ENCODE data around the gene PTPRR. TPM values are rescaled to one million over a fixed set of nuclear protein-coding genes. Genes with fewer than 3 reads are reported as not detected.
A peak's percentile ranks its signal among the peaks of the same experiment; 100 is the strongest.

The PTPRR gene
- total RNA-seq, 1 donor from 2014 or later: 1.4 TPM

- Histone ChIP-seq H2AFZ (ENCODE audit: low read depth, low read length) (no peak overlapping the region), H3K27me3 (ENCODE audit: insufficient read depth, low read length) (no peaks in the 10 kb centered on the region), H3K4me3 (ENCODE audit: insufficient read depth, low read depth, low read length) (no peak overlapping the region), H3K36me3 (ENCODE audit: insufficient read depth, low read length) (no peaks in the 10 kb centered on the region), H3K9ac (ENCODE audit: low read length) (no peak overlapping the region), H3K79me2 (ENCODE audit: insufficient read depth, low read length) (no peaks in the 10 kb centered on the region), H4K20me1 (ENCODE audit: insufficient read depth, low read length) (no peaks in the 10 kb centered on the region), H3K27ac (ENCODE audit: low read depth, low read length) (no peak overlapping the region), H3K4me2 (ENCODE audit: low read length) (no peak overlapping the region), H3K9me3 (ENCODE audit: insufficient read depth, low read depth, low read length) (no peaks in the 10 kb centered on the region), H3K4me1 (ENCODE audit: insufficient read depth, low read length) (peaks cover 13% of the 10 kb centered on the region)
- Mint-ChIP-seq H3K27me3 (ENCODE audit: low read depth, unreplicated experiment) (no peaks in the 10 kb centered on the region), H3K27ac (ENCODE audit: unreplicated experiment) (no peak overlapping the region), H3K36me3 (ENCODE audit: low read depth, unreplicated experiment) (no peaks in the 10 kb centered on the region), H3K4me1 (ENCODE audit: low read depth, unreplicated experiment) (peaks cover 11% of the 10 kb centered on the region), H3K9me3 (ENCODE audit: unreplicated experiment) (no peaks in the 10 kb centered on the region), H3K4me3 (ENCODE audit: unreplicated experiment) (no peak overlapping the region)
- no peak for DNase-seq (ENCODE audit: low read depth)
- no peak for TF ChIP-seq CTCF (IDR thresholded peaks at IDR 0.05; ENCODE audit: insufficient read depth, low read depth, low read length)
- TF ChIP-seq EZH2 (IDR thresholded peaks at IDR 0.05; ENCODE audit: insufficient read depth, low read length): no peak
- no peak for FAIRE-seq
These were observed 253.3 kb downstream of the PTPRR start for GRCh38 chr12:70667253-70667652.

GRCh38 chr12:70666364-70666763 is 254.2 kb downstream of the PTPRR start:
- Mint-ChIP-seq H3K36me3 (ENCODE audit: low read depth, unreplicated experiment) (no peaks in the 10 kb centered on the region), H3K9me3 (ENCODE audit: unreplicated experiment) (no peaks in the 10 kb centered on the region), H3K27ac (ENCODE audit: unreplicated experiment) (no peak overlapping the region), H3K27me3 (ENCODE audit: low read depth, unreplicated experiment) (no peaks in the 10 kb centered on the region), H3K4me3 (ENCODE audit: unreplicated experiment) (no peak overlapping the region), H3K4me1 (ENCODE audit: low read depth, unreplicated experiment) (peaks cover 19% of the 10 kb centered on the region)
- H3K36me3 ChIP-seq (ENCODE audit: insufficient read depth, low read length): no peaks in the 10 kb centered on the region
- no peaks in the 10 kb centered on the region for H3K27me3 ChIP-seq (ENCODE audit: insufficient read depth, low read length)
- H4K20me1 ChIP-seq (ENCODE audit: insufficient read depth, low read length): no peaks in the 10 kb centered on the region
- DNase-seq (ENCODE audit: low read depth): no peak
- no peaks in the 10 kb centered on the region for H3K9me3 ChIP-seq (ENCODE audit: insufficient read depth, low read depth, low read length)
- H3K4me1 ChIP-seq (ENCODE audit: insufficient read depth, low read length): peaks cover 22% of the 10 kb centered on the region
- H3K79me2 ChIP-seq (ENCODE audit: insufficient read depth, low read length): no peaks in the 10 kb centered on the region
- no peak for TF ChIP-seq EZH2 (IDR thresholded peaks at IDR 0.05; ENCODE audit: insufficient read depth, low read length)
- no peak for TF ChIP-seq CTCF (IDR thresholded peaks at IDR 0.05; ENCODE audit: insufficient read depth, low read depth, low read length)
- FAIRE-seq: no peak
- no peak overlapping the region for H3K4me3 ChIP-seq (ENCODE audit: insufficient read depth, low read depth, low read length)
- H2AFZ ChIP-seq (ENCODE audit: low read depth, low read length): no peak overlapping the region
- no peak overlapping the region for H3K27ac ChIP-seq (ENCODE audit: low read depth, low read length)
- no peak overlapping the region for H3K4me2 ChIP-seq (ENCODE audit: low read length)
- H3K9ac ChIP-seq (ENCODE audit: low read length): no peak overlapping the region

- peak overlapping the region; percentile 69 for H3K9ac ChIP-seq (ENCODE audit: low read length)
- Mint-ChIP-seq H3K4me1 (ENCODE audit: low read depth, unreplicated experiment) (peaks cover 31% of the 10 kb centered on the region), H3K4me3 (ENCODE audit: unreplicated experiment) (no peak overlapping the region), H3K36me3 (ENCODE audit: low read depth, unreplicated experiment) (no peaks in the 10 kb centered on the region), H3K27ac (ENCODE audit: unreplicated experiment) (no peak overlapping the region), H3K9me3 (ENCODE audit: unreplicated experiment) (no peaks in the 10 kb centered on the region), H3K27me3 (ENCODE audit: low read depth, unreplicated experiment) (no peaks in the 10 kb centered on the region)
- peak overlapping the region; percentile 45 for H3K27ac ChIP-seq (ENCODE audit: low read depth, low read length)
- peak overlapping the region; percentile 56 for H2AFZ ChIP-seq (ENCODE audit: low read depth, low read length)
- no peaks in the 10 kb centered on the region for H3K9me3 ChIP-seq (ENCODE audit: insufficient read depth, low read depth, low read length)
- H3K27me3 ChIP-seq (ENCODE audit: insufficient read depth, low read length): no peaks in the 10 kb centered on the region
- DNase-seq (ENCODE audit: low read depth): peak; percentile 75
- H3K4me1 ChIP-seq (ENCODE audit: insufficient read depth, low read length): peaks cover 33% of the 10 kb centered on the region
- TF ChIP-seq CTCF (IDR thresholded peaks at IDR 0.05; ENCODE audit: insufficient read depth, low read depth, low read length) (no peak), EZH2 (IDR thresholded peaks at IDR 0.05; ENCODE audit: insufficient read depth, low read length) (no peak)
- no peaks in the 10 kb centered on the region for H3K36me3 ChIP-seq (ENCODE audit: insufficient read depth, low read length)
- no peaks in the 10 kb centered on the region for H4K20me1 ChIP-seq (ENCODE audit: insufficient read depth, low read length)
- peak overlapping the region; percentile 72 for H3K4me2 ChIP-seq (ENCODE audit: low read length)
- H3K4me3 ChIP-seq (ENCODE audit: insufficient read depth, low read depth, low read length): peak overlapping the region; percentile 26
- H3K79me2 ChIP-seq (ENCODE audit: insufficient read depth, low read length): no peaks in the 10 kb centered on the region
- no peak for FAIRE-seq
These were observed 256.1 kb downstream of the PTPRR start for GRCh38 chr12:70664465-70664881.
